HG03354 (cell line): Measurements from ENCODE around the gene OR5T2.
"Not testable (repeated sequence)": the region's sequence is repeated elsewhere in the genome, so short reads cannot be mapped to it uniquely, and the experiment has no call there.

Source experiments
- ATAC-seq: cut with Tn5 transposase; IDR thresholded peaks from one replicate; pipeline ENCODE4 v1.9.1; 2021; ENCODE audit warnings: mild to moderate bottlenecking; ENCODE audit not compliant: unreplicated experiment, poor library complexity, severe bottlenecking

OR5T2 gene

DNA sequence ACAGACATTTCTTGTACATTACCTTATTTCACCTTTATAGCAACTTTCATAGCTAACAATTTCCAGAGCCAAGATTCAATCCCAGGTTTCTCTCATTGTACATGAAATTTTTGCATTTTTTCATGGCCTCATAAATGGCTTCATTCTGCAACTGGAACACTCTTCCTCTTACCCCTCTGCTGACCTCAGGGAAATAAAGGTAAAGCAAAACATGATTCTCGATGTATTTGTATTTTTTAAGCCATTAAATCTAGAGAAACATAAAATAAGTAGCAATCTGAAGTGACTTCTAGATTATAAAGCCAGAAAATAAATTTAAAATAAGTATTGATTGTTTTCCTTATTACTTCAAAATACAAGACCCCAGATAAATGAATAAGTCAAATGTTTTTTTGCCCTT is at the start of gene OR5T2:
TSS of gene OR5T2 (minus strand) at position 101 of the 400 bp plus-strand sequence. CDS start 1,193 bp downstream, outside the sequence.
- no peak for ATAC-seq

DNA sequence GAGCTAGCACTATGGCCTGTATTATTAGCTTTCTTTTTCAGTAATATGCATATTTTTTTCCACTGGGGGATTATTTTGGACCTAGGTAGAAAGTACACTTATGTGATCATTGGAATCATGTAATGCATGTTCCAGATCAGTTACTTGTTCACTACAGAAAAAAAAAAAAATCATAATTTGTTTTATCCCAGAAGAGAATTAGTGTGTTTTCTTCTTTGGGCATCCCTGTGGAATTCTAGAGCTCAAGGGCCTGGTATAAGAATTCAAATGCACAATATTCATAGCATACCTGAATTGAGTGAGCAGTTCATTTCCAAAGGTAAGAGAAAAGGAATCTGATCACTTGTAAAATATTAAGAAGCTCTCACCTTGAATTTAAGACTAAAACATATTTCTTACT is 39.8 kb upstream of the OR5T2 start, which contains the start of gene OR5T1:
TSS of gene OR5T1 (plus strand) at position 301 of the 400 bp plus-strand sequence. CDS start 1,485 bp downstream, outside the sequence.
- no peak for ATAC-seq

DNA sequence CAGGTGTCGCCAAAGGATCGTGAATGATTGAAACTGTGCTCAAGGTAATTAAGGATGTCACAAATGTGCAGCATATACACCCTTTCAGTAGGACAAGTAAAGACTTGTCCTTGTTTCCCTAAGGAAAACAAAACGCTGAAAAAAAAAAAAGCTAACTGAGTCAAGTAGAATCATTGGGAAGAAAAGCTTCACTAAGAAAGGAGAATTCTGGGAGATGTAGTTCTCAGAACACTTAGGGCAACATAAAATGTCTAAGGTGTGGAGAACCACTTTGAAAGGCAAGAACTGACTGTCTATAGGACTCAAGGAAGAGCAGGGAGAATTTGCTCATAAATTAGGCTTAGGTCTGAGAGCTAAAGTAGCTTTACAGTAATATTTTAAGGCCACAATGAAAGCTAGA is 37.0 kb upstream of the OR5T2 start:
- no peak for ATAC-seq

DNA sequence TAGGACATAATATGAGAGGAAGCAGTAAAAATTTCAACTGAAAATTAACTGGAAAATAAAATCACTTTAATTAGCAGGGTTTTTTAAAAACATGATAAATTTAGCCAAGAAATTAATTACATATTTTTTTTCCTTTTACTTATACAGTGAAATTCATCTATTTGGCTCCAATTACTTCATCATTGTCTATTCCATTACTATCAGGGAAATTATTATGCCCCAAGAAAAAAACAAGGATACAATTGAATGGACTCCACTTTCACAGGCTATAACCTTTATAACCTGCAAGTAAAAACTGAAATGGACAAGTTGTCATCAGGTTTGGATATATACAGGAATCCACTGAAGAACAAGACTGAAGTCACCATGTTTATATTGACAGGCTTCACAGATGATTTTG is 17.9 kb upstream of the OR5T2 start, which contains the start of gene OR5T3:
TSS of gene OR5T3 (plus strand) at position 301 of the 400 bp plus-strand sequence. CDS start at position 301, 0 bp downstream.
- ATAC-seq = no peak

DNA sequence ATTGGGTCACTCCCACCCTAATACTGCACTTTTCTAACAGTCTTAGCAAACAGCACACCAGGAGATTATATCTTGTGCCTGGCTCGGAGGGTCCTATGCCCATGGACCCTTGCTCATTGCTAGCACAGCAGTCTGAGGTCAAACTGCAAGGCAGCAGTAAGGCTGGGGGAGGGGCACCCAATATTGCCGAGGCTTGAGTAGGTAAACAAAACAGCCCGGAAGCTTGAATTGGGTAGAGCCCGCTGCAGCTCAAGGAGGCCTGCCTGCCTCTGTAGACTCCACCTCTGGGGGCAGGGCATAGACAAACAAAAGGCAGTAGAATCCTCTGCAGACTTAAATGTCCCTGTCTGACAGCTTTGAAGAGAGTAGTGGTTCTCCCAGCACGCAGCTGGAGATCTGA is 14.3 kb downstream of the OR5T2 start:
- not testable (repeated sequence) for ATAC-seq

DNA sequence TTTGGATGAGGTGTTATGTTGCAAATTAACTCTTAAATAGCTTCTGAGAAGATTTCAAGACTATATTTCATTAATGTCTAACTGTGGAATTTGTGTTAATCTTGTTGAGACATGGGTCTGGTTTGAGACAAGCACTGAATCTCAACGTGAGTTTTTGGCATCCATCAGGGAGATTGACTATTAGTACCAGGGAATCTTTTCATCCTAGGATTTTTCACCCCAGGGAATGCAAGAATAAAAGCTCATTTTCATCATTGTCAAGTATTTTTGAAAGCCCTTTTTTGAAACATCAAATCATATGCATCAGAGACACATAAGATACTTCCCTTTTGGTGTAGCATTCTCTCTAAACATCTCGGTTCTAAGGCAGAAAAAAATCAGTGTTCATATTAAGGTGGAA is 19.5 kb downstream of the OR5T2 start:
- ATAC-seq = no peak

DNA sequence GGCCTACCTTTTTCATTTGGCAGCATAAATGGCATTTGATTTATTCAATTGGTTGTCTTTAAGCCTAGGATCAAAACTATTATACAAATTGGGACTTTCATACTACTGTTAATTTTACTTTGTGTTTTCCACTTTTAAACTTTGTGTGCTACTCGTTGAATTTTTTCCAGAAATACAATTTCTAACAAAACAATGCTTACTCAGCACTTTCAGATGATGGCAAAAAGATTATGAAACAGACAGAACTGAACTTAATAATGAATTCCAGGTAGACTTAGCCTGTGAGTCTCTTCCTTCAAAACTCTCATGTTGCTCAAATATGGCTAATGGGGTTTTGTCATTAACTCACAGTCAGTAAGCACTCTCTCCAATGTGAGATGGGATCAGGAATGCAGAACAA is 26.3 kb downstream of the OR5T2 start:
- ATAC-seq = no peak

DNA sequence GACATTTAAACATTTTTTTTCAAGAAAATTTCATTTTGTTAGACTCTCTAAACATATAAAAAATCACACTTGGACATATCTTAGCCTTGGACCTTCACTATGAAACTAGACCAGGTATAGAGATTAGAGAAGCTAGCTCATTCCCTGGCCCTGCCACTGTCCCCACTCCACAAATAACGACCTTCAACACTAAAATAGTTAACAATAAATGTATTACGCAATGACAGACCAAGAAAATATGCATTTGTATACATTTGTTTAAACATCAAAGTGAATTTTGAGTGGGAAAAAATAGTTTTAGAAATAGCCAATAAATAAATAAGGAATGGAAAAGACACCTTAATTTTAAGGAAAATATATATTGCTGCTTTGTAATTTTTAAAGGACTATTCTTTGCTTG is 36.7 kb downstream of the OR5T2 start:
- ATAC-seq = no peak

DNA sequence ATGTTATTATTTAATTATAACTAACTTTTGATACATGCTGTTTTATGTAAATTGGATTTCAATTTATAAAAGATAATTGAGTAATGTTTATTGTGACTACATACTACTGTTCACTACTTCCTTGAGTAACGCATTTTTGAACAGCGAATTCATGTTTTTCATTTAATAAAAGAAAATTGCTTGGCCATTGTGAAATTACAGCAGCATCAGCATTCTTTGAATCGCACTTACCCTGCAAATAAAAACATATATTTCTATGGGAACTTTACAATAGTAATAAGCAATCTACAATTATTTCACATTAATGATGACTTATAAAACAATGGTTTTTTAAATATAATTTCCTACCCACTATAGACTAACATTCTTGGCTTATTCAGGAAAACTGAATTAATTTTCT is 37.4 kb downstream of the OR5T2 start:
- ATAC-seq = no peak

DNA sequence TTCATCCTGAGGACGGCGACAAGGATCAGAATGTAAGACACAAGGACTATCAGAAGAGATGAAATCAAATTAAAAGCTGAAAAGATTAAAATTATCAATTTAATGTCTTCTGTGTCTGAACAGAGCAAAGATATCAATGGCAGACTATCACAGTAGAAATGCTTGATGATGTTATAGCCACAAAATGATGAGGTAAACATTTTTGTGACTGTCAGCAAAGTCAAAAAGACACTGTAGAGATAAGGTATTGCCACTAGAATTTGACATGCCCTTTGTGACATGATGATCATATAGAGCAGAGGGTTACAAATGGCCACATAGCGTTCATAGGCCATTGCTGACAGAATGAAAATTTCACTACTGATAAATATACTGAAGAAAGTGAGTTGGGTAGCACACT is 45.5 kb downstream of the OR5T2 start:
- ATAC-seq = no peak

DNA sequence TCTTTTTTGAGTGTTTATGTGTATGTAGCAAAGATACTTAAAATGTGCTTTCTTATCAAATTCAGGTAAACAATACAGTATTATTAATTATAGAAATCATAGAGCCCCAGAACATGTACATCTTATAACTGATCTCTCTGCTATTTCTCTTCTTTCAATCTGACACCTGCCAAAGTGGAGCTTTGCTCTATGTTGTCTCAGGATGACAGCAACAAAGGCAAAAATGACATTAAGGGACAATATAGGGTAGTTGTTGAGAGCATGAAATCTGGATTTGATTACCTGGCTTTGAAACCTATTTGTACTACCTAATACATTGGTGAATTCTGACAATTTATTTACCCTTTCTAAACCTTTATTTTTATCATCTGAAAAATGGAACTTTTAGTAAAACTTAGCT is 50.6 kb downstream of the OR5T2 start:
- no peak for ATAC-seq
